ENCODE results near the gene NSUN7.

GRCh38 chr4:40825014-40825838 lies 75.5 kb downstream of the NSUN7 start:
- TF ChIP-seq CTCF (IDR thresholded peaks at IDR 0.05; ENCODE audit: low read depth, low read length, poor library complexity, severe bottlenecking) (no peak), EZH2phosphoT487 (IDR thresholded peaks at IDR 0.05; ENCODE audit: borderline replicate concordance, low read length) (no peak)
